ENCODE data around the gene WDPCP.
A peak's percentile ranks its signal among the peaks of the same experiment; 100 is the strongest.
"Not testable (repeated sequence)": the region's sequence is repeated elsewhere in the genome, so short reads cannot be mapped to it uniquely, and the experiment has no call there.

WDPCP gene

GRCh38 chr2:63588385-63589147 is at the start of gene WDPCP, which contains the start of gene MDH1:
WDPCP (minus strand) TSS chr2:63588477; CDS start chr2:63588271, 206 bp downstream.
MDH1 (plus strand) TSS chr2:63588963; CDS start chr2:63589044, 81 bp downstream.
- H3K9ac ChIP-seq (ENCODE audit: insufficient read length) = peak within 1 kb of the TSS; percentile 91
- TF ChIP-seq EZH2 (IDR thresholded peaks at IDR 0.05) = no peak
- peak; percentile 88 for TF ChIP-seq POLR2AphosphoS5 (IDR thresholded peaks at IDR 0.05; ENCODE audit: borderline replicate concordance, low read depth, low read length)
- TF ChIP-seq FOXP2 (optimal IDR thresholded peaks at IDR 0.05; ENCODE audit: control extremely low read depth, extremely low read length, insufficient read depth) = peak; percentile 57
- peaks cover 13% of the 10 kb centered on the region for H3K36me3 ChIP-seq (ENCODE audit: insufficient read depth, low read length)
- H3K4me3 ChIP-seq = peak within 1 kb of the TSS; percentile 96
- H3K9me3 ChIP-seq (ENCODE audit: low read depth, low read length) = no peaks in the 10 kb centered on the region
- peak within 1 kb of the TSS; percentile 56; the same call in 1 of the 2 replicates for H3K27ac ChIP-seq
- peak; percentile 99 for DNase-seq (ENCODE audit: low read depth, low spot score)

GRCh38 chr2:63632382-63632781 is 44.1 kb upstream of the WDPCP start:
- no peak for TF ChIP-seq FOXP2 (optimal IDR thresholded peaks at IDR 0.05; ENCODE audit: control extremely low read depth, extremely low read length, insufficient read depth)
- no peaks in the 10 kb centered on the region for H3K9me3 ChIP-seq (ENCODE audit: low read depth, low read length)
- H3K36me3 ChIP-seq (ENCODE audit: insufficient read depth, low read length) = no peaks in the 10 kb centered on the region
- DNase-seq (ENCODE audit: low read depth, low spot score) = no peak
- no peak overlapping the region for H3K4me3 ChIP-seq
- H3K27ac ChIP-seq = no peak overlapping the region
- no peak overlapping the region for H3K9ac ChIP-seq (ENCODE audit: insufficient read length)

- Histone ChIP-seq H3K9ac (ENCODE audit: insufficient read length) (no peak overlapping the region), H3K36me3 (ENCODE audit: insufficient read depth, low read length) (no peaks in the 10 kb centered on the region), H3K4me3 (no peak overlapping the region), H3K9me3 (ENCODE audit: low read depth, low read length) (no peaks in the 10 kb centered on the region), H3K27ac (no peak overlapping the region)
- no peak for TF ChIP-seq EZH2 (IDR thresholded peaks at IDR 0.05)
- TF ChIP-seq POLR2AphosphoS5 (IDR thresholded peaks at IDR 0.05; ENCODE audit: borderline replicate concordance, low read depth, low read length) = no peak
- TF ChIP-seq FOXP2 (optimal IDR thresholded peaks at IDR 0.05; ENCODE audit: control extremely low read depth, extremely low read length, insufficient read depth) = no peak
- no peak for DNase-seq (ENCODE audit: low read depth, low spot score)
Observed at GRCh38 chr2:63631501-63631900, 43.2 kb upstream of the WDPCP start.

- DNase-seq (ENCODE audit: low read depth, low spot score) = no peak
- Histone ChIP-seq H3K9me3 (ENCODE audit: low read depth, low read length) (no peaks in the 10 kb centered on the region), H3K4me3 (no peak overlapping the region), H3K9ac (ENCODE audit: insufficient read length) (no peak overlapping the region), H3K36me3 (ENCODE audit: insufficient read depth, low read length) (no peaks in the 10 kb centered on the region), H3K27ac (no peak overlapping the region)
- TF ChIP-seq POLR2AphosphoS5 (IDR thresholded peaks at IDR 0.05; ENCODE audit: borderline replicate concordance, low read depth, low read length) = no peak
- TF ChIP-seq EZH2 (IDR thresholded peaks at IDR 0.05) = no peak
- no peak for TF ChIP-seq FOXP2 (optimal IDR thresholded peaks at IDR 0.05; ENCODE audit: control extremely low read depth, extremely low read length, insufficient read depth)
Observed at GRCh38 chr2:63628403-63628942, 40.2 kb upstream of the WDPCP start.

GRCh38 chr2:63627866-63628265 is 39.6 kb upstream of the WDPCP start:
- no peaks in the 10 kb centered on the region for H3K36me3 ChIP-seq (ENCODE audit: insufficient read depth, low read length)
- no peak overlapping the region for H3K27ac ChIP-seq
- no peak overlapping the region for H3K9ac ChIP-seq (ENCODE audit: insufficient read length)
- DNase-seq (ENCODE audit: low read depth, low spot score) = no peak
- no peak overlapping the region for H3K4me3 ChIP-seq
- TF ChIP-seq FOXP2 (optimal IDR thresholded peaks at IDR 0.05; ENCODE audit: control extremely low read depth, extremely low read length, insufficient read depth) (no peak), EZH2 (IDR thresholded peaks at IDR 0.05) (no peak), POLR2AphosphoS5 (IDR thresholded peaks at IDR 0.05; ENCODE audit: borderline replicate concordance, low read depth, low read length) (no peak)
- H3K9me3 ChIP-seq (ENCODE audit: low read depth, low read length) = no peaks in the 10 kb centered on the region

GRCh38 chr2:63623763-63624162 is 35.5 kb upstream of the WDPCP start:
- H3K9ac ChIP-seq (ENCODE audit: insufficient read length); H3K27ac ChIP-seq; H3K4me3 ChIP-seq; H3K9me3 ChIP-seq (ENCODE audit: low read depth, low read length); H3K36me3 ChIP-seq (ENCODE audit: insufficient read depth, low read length); DNase-seq (ENCODE audit: low read depth, low spot score): not testable (repeated sequence)

- Histone ChIP-seq H3K4me3 (no peak overlapping the region), H3K9ac (ENCODE audit: insufficient read length) (no peak overlapping the region), H3K36me3 (ENCODE audit: insufficient read depth, low read length) (no peaks in the 10 kb centered on the region), H3K27ac (no peak overlapping the region), H3K9me3 (ENCODE audit: low read depth, low read length) (no peaks in the 10 kb centered on the region)
- DNase-seq (ENCODE audit: low read depth, low spot score) = no peak
- TF ChIP-seq FOXP2 (optimal IDR thresholded peaks at IDR 0.05; ENCODE audit: control extremely low read depth, extremely low read length, insufficient read depth) (no peak), POLR2AphosphoS5 (IDR thresholded peaks at IDR 0.05; ENCODE audit: borderline replicate concordance, low read depth, low read length) (no peak), EZH2 (IDR thresholded peaks at IDR 0.05) (no peak)
Observed at GRCh38 chr2:63622751-63623150, 34.5 kb upstream of the WDPCP start.

GRCh38 chr2:63619328-63619727 is 31.1 kb upstream of the WDPCP start:
- TF ChIP-seq POLR2AphosphoS5 (IDR thresholded peaks at IDR 0.05; ENCODE audit: borderline replicate concordance, low read depth, low read length) (no peak), FOXP2 (optimal IDR thresholded peaks at IDR 0.05; ENCODE audit: control extremely low read depth, extremely low read length, insufficient read depth) (no peak), EZH2 (IDR thresholded peaks at IDR 0.05) (no peak)
- no peaks in the 10 kb centered on the region for H3K36me3 ChIP-seq (ENCODE audit: insufficient read depth, low read length)
- no peak overlapping the region for H3K4me3 ChIP-seq
- H3K27ac ChIP-seq = no peak overlapping the region
- H3K9ac ChIP-seq (ENCODE audit: insufficient read length) = no peak overlapping the region
- no peak for DNase-seq (ENCODE audit: low read depth, low spot score)
- no peaks in the 10 kb centered on the region for H3K9me3 ChIP-seq (ENCODE audit: low read depth, low read length)

GRCh38 chr2:63617366-63617765 is 29.1 kb upstream of the WDPCP start:
- Histone ChIP-seq H3K9me3 (ENCODE audit: low read depth, low read length) (no peaks in the 10 kb centered on the region), H3K27ac (no peak overlapping the region)
- DNase-seq (ENCODE audit: low read depth, low spot score) = no peak

More at GRCh38 chr2:63617366-63617765, 29.1 kb upstream of the WDPCP start:
- Histone ChIP-seq H3K36me3 (ENCODE audit: insufficient read depth, low read length) (no peaks in the 10 kb centered on the region), H3K4me3 (no peak overlapping the region), H3K9ac (ENCODE audit: insufficient read length) (no peak overlapping the region)
- TF ChIP-seq EZH2 (IDR thresholded peaks at IDR 0.05) (no peak), POLR2AphosphoS5 (IDR thresholded peaks at IDR 0.05; ENCODE audit: borderline replicate concordance, low read depth, low read length) (no peak), FOXP2 (optimal IDR thresholded peaks at IDR 0.05; ENCODE audit: control extremely low read depth, extremely low read length, insufficient read depth) (no peak)

All from SK-N-MC (cell line).